HG03521 (cell line): ENCODE measurements around the gene PLGLB1.
"Not testable (repeated sequence)": the region's sequence is repeated elsewhere in the genome, so short reads cannot be mapped to it uniquely, and the experiment has no call there.

Experiments used
- ATAC-seq: cut with Tn5 transposase; IDR thresholded peaks from one replicate; pipeline ENCODE4 v1.9.1; 2021; ENCODE audit warnings: mild to moderate bottlenecking, moderate library complexity; ENCODE audit not compliant: unreplicated experiment

The PLGLB1 gene

DNA sequence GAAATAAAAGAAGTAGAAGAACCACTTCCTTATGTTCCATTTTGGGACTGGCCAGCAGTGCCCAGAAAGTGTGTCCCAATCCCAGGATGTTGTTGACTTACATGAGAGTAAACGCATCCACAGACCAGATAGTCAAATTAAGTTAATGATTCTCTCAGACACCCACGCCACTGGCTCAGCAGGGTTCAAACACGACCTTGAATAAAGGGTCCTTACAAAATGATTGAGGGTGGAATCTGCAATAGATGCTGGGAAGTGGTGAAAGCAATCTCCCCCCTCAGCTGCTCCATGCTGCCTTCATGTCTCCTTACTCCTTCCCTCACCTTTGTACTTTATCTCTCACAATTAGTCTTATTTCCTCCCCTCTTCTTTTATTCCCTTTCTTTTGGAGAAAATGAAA, at the start of gene PLGLB1:
TSS of gene PLGLB1 (minus strand) at position 101 of the 400 bp plus-strand sequence. CDS start at position 40, 61 bp downstream.
- not testable (repeated sequence) for ATAC-seq

DNA sequence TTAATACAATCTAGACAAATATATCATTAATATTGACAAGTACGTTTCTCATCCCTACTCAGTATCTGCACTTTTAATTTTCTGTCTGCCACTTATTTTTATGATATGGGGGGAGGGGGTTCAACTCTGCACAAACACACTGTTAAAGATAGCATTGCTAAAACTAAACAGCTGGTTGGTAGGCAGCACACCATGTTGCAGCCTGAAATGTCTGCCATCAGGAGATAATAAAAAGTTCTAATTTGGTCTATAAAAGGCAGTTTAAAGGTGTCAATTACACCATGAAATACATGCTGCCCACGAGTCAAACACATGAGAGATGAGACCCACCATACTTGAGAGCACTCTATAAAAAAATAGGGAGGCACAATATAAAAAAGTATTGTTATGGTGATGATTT, 42.7 kb upstream of the PLGLB1 start:
- ATAC-seq = not testable (repeated sequence)

DNA sequence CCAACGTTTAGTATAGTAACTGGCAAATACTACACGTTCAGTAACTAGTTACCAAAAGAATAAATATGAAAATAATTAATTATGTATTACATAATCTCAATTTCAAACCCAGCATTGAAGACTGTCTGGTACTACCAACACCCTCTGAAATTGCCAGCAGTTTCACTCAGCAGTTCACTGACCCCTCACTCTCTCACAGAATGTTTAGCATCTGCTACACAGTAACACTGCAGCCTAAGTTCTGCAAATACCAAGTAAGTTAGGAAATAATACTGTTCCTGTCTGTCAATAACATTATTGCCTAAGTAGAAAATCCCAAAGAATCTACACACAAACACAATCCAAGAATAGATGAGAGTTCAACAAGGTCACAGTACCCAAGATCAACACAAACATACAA, 41.8 kb upstream of the PLGLB1 start:
- ATAC-seq = not testable (repeated sequence)

DNA sequence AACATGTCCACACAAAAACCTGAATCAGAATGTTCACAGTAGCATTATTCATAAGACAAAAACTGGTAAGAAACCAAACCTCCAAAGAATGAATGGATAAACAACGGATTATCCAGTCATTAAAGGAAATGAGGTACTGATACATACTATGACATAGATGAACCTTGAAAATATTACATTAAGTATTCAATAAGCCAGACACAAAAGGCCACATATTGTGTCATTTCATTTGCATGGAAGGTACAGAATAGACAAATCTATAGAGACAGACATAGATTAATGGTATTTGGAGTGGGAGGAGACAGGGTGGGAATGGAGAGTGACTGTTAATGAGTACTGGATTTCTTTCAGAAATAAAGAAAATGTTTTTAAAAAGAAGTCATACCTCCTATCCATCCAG, 39.9 kb upstream of the PLGLB1 start:
- ATAC-seq = not testable (repeated sequence)

DNA sequence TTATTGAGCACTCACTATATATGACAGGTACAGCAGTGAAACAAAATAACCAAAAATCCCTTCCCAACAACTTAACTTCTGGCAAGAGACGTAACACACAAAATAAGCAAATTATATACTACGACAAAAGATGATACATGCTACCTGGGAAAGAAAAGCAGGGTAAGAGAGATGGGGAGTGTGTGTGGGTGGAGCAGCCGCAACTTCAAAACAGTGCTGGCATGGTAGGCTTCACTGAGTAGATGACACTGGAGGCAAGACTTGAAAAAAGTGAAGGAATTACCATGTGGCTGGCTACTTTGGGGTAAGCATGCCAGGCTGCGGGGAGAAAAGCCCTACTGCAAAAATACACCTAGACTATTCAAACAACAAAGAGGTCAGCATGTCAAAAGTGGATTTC, 36.0 kb upstream of the PLGLB1 start:
- not testable (repeated sequence) for ATAC-seq

DNA sequence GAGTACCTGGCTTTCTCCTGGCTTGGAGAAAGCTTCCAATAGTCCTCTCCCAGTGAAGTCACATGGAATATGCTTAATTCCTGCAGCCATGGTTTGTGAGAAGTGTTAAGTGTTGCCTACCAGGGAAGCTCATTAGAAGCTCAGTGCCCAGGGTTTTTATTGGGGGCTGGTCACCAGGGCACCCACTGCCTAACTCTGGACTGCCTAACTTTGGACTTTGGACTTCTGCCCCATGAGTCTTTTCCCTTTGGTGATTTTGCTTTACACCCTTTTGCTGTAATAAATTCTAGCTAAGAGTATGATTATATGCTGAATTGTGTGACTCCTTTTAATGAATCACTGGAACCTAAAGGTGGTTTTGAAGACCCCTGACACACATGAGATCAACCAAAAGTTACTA, 35.2 kb upstream of the PLGLB1 start:
- not testable (repeated sequence) for ATAC-seq

DNA sequence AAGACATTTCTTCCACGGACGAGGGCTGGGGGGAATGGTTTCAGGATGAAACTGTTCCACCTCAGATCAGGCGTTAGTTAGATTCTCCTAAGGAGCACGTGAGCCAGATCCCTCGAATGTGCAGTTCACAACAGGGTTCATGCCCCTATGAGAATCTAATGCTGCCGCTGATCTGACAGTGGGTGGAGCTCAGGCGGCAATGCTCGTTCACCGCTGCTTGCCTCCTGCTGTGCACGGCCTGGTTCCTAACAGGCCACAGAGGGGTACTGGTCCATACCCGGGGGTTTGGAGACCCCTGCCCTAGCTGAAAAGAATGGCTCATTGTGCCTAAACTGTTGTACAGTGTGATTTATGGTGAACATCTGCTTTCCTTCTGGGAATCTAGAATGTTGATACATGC, 34.8 kb upstream of the PLGLB1 start:
- ATAC-seq = not testable (repeated sequence)

DNA sequence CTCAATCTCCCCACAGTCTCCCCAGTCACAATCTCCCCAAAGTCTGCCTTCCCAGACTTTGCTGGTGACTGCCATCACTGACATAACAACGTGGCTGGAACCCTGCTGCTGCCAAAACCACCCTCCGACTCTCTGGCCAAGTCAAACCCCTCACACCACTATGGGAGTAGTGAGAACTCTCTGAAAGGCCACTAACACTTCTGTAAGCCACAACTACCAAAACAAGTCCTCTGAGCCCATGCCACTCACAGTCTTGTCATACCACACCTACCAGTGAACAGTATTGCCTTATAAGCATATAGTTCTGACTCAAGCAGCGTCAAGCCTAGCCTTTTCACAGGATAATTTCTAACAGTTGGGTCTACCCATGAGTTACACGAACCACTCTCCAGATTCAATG, 32.7 kb upstream of the PLGLB1 start:
- ATAC-seq = not testable (repeated sequence)

DNA sequence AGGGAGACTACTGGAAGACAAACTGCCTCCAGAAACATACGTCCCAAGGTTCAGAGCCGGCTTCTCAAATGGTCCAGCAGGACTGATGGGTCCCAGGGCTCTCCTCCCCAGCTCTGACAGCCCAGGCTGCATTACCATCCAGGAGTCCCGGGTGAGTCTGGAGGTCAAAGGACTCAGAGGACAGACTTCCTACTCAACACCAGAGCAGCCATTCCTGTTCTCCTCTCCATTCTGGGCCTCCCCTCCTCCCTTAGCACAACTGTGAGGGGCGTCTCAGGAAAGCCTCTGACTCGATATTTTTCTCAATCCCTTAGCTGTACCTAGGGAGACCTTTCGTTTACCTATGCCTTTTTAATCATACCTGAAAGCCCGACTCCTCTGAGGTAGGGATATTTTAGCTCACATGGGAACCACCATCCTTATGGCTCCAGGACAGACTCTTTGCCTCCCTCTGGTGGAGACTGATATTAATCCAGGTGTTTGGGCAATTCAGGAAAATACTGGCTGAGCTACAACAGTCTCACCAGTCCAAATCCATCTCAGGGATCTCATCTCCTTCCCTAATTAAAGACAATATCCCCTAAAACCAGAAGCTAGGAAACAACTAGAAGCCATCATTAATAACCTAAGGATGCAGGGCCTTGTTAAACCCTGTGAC, 19.8 kb upstream of the PLGLB1 start:
- ATAC-seq = not testable (repeated sequence)

GRCh38 chr2:87028607-87029006, 7.0 kb upstream of the PLGLB1 start:
- not testable (repeated sequence) for ATAC-seq

DNA sequence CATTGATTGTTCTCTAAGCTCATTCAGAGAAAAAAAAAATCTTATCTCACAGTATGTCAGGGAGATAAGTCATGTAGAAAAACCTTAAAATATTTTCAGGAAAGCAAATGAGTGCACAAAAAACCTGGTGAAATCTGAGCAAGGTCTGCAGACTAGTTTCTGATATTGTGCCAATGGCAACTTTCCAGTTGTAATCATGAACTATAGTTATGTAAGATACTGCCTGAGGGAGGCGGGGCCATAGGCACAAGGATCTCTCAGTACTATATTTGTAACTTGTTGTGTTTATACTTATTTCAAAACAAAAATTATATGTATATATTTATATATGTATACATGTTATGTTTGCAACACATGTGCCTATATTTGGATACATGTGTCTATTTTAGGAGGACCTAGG, 5.2 kb upstream of the PLGLB1 start:
- not testable (repeated sequence) for ATAC-seq

- ATAC-seq = not testable (repeated sequence)
Observed at GRCh38 chr2:87025927-87026326, 4.3 kb upstream of the PLGLB1 start.

- not testable (repeated sequence) for ATAC-seq
Observed at GRCh38 chr2:87023988-87024615, 2.5 kb upstream of the PLGLB1 start.

DNA sequence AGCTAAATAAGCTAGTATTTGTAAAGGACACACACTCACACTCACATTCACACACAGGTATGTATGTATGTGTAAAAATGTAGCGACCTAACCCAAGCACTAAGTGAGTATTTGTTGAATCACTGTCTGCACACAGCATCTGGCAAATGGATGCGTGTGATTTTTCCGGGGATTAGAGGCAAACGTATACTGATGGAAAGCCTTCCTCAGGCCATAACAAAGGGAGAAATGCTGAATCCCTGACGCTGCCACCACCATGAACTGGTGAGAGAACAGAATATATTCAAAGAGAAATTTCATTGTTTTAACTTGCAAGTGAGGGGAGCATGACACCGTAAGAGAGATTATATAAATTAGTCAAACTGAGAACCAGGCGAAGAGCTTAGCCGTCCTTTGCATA, 601 bp downstream of the PLGLB1 start:
- not testable (repeated sequence) for ATAC-seq

- not testable (repeated sequence) for ATAC-seq
Observed at GRCh38 chr2:87019053-87019452, 2.6 kb downstream of the PLGLB1 start.

- not testable (repeated sequence) for ATAC-seq
Observed at GRCh38 chr2:87014489-87015169, 7.0 kb downstream of the PLGLB1 start.

DNA sequence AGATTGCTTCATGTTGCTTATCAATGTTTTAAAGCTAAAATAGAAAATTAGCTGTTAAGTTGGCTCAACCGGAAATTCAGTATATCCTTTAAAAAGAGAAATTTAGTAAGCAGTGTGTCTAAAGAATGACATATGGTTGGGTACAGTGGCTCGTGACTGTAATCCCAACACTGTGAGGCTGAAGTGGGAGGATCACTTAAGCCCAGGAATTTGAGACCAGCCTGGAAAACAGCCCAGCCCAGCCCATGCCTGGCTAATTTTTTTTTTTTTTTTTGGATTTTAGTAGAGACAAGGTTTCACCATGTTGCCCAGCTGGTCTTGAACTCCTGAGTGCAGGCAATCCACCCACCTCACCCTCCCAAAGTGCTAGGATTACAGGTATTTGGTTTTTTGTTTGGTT, 17.2 kb downstream of the PLGLB1 start:
- not testable (repeated sequence) for ATAC-seq
